K562 (cell line): ENCODE measurements around the gene CRY2.

Experiments used
- BDP1 ChIP-seq: IDR thresholded peaks from 3 replicates; pipeline ENCODE4 v1.6.1; 2011; ENCODE audit not compliant: insufficient read length, insufficient read depth
- CBX2 ChIP-seq: fragments of 200-600 bp; sonication (generic); IDR thresholded peaks from one replicate; pipeline ENCODE4 v1.6.1; 2012; ENCODE audit warnings: mild to moderate bottlenecking, low read length, inconsistent platforms; ENCODE audit not compliant: insufficient read depth, poor library complexity, severe bottlenecking
- CEBPB ChIP-seq: fragments of 450-650 bp; IDR thresholded peaks from 2 replicates; pipeline ENCODE4 v1.6.1; 2016; ENCODE audit warnings: missing genetic modification characterization, missing compliant biosample characterization
- DMBX1 ChIP-seq: fragments of 250-450 bp; sonication (Bioruptor Pico); IDR thresholded peaks from 2 replicates; pipeline ENCODE4 v1.8.0; 2022; ENCODE audit warnings: inconsistent platforms, mild to moderate bottlenecking, moderate library complexity, borderline replicate concordance
- ESRRA ChIP-seq: fragments of 450-650 bp; IDR thresholded peaks from 2 replicates; pipeline ENCODE4 v1.6.1; 2014; ENCODE audit warnings: low read depth, mild to moderate bottlenecking, moderate library complexity, borderline replicate concordance
- EZH2 ChIP-seq: IDR thresholded peaks from 2 replicates; pipeline ENCODE4 v1.6.1; 2012; ENCODE audit warnings: low read depth, mild to moderate bottlenecking, inconsistent platforms, low read length, borderline replicate concordance
- KLF16 ChIP-seq: IDR thresholded peaks from 2 replicates; pipeline ENCODE4 v1.6.1; 2016; ENCODE audit warnings: antibody characterized with exemption
- MEF2D ChIP-seq: conservative IDR thresholded peaks from 2 replicates; pipeline ENCODE4 v1.6.1; 2016; ENCODE audit warnings: low read depth, missing genetic modification characterization, missing compliant biosample characterization
- POLR2AphosphoS5 ChIP-seq: IDR thresholded peaks from 2 replicates; pipeline ENCODE4 v1.6.1; 2011; ENCODE audit warnings: mild to moderate bottlenecking, low read depth, low read length, moderate library complexity; ENCODE audit not compliant: control insufficient read depth, insufficient read depth
- POLR3A ChIP-seq: IDR thresholded peaks from 2 replicates; pipeline ENCODE4 v1.6.1; 2011; ENCODE audit warnings: borderline replicate concordance, mild to moderate bottlenecking, moderate library complexity; ENCODE audit not compliant: insufficient read length, insufficient read depth; ENCODE audit errors: extremely low read depth
- SNRNP70 ChIP-seq: fragments of 200-400 bp; formaldehyde crosslinking; optimal IDR thresholded peaks from 2 replicates; pipeline ENCODE3; 2017; ENCODE audit warnings: low read depth, low read length
- TF ChIP-seq, protein P1 (sequence below), 3 experiments: IDR thresholded peaks in 2 of 3; conservative IDR thresholded peaks in 1 of 3; 2 replicates each; pipeline ENCODE4 v1.5.1; 2011 to 2012; ENCODE audit warnings: low read length in 3 of 3, mild to moderate bottlenecking in 3 of 3, control low read depth in 2 of 3, improper control_type of control experiment in 1 of 3, inconsistent platforms in 1 of 3, low read depth in 1 of 3, mixed read lengths in 1 of 3, moderate library complexity in 1 of 3; ENCODE audit not compliant: insufficient read depth in 2 of 3
- TF ChIP-seq, protein P2 (sequence below): fragments of 450-650 bp; IDR thresholded peaks from 2 replicates; pipeline ENCODE4 v1.6.1; 2017; ENCODE audit warnings: antibody characterized with exemption
- TF ChIP-seq, protein P3 (sequence below): fragments of 250-450 bp; sonication (Bioruptor Pico); IDR thresholded peaks from 2 replicates; pipeline ENCODE4 v1.5.0; 2020; ENCODE audit warnings: mild to moderate bottlenecking

DNA sequence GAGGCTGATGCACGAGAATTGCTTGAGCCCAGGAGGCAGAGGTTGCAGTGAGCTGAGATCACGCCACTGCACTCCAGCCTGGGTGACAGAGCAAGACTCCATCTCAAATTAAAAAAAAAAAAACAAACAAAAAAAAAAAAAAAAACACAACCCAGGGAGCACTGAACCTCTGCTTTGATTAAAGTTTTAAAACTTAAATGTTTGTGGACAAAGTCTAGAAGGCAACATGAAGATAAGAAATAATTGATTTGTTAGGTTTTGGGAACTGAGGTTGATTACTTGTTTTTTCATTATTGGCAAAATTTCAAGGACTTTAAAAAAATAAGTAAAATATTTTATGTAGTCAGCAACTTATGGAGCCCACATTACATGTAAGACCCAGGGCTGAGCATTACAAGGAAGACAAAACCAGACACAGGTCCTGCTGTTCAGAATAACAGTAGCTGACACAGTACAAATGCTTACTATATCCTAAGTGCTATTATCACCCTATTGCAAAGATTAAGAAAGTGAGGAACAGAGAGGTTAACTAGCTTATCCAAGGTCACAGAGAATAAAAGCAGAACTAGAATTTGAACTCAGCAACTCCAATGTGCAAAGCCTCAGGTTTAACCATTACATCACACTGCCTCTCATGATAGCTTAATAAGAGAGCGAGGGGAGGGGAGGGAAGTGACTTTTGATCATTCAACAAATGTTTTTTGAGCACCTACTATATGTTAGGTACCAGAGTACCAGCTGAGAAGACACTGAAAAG is 2.3 kb upstream of the CRY2 start:
- TF ChIP-seq, protein P1, sequence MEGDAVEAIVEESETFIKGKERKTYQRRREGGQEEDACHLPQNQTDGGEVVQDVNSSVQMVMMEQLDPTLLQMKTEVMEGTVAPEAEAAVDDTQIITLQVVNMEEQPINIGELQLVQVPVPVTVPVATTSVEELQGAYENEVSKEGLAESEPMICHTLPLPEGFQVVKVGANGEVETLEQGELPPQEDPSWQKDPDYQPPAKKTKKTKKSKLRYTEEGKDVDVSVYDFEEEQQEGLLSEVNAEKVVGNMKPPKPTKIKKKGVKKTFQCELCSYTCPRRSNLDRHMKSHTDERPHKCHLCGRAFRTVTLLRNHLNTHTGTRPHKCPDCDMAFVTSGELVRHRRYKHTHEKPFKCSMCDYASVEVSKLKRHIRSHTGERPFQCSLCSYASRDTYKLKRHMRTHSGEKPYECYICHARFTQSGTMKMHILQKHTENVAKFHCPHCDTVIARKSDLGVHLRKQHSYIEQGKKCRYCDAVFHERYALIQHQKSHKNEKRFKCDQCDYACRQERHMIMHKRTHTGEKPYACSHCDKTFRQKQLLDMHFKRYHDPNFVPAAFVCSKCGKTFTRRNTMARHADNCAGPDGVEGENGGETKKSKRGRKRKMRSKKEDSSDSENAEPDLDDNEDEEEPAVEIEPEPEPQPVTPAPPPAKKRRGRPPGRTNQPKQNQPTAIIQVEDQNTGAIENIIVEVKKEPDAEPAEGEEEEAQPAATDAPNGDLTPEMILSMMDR (IDR thresholded peaks at IDR 0.05 in 2 of 3, conservative IDR thresholded peaks at IDR 0.05 in 1 of 3; ENCODE audit: insufficient read depth in 2 of 3, low read depth in 1 of 3, low read length in 3 of 3) = no peak
- TF ChIP-seq CBX2 (no peak), MEF2D (tag) (no peak), CEBPB (no peak), KLF16 (no peak), BDP1 (no peak), SNRNP70 (no peak), DMBX1 (CRISPR knock-in tag) (no peak), POLR3A (no peak), ESRRA (no peak), POLR2AphosphoS5 (no peak), EZH2 (no peak)
- TF ChIP-seq, protein P2, sequence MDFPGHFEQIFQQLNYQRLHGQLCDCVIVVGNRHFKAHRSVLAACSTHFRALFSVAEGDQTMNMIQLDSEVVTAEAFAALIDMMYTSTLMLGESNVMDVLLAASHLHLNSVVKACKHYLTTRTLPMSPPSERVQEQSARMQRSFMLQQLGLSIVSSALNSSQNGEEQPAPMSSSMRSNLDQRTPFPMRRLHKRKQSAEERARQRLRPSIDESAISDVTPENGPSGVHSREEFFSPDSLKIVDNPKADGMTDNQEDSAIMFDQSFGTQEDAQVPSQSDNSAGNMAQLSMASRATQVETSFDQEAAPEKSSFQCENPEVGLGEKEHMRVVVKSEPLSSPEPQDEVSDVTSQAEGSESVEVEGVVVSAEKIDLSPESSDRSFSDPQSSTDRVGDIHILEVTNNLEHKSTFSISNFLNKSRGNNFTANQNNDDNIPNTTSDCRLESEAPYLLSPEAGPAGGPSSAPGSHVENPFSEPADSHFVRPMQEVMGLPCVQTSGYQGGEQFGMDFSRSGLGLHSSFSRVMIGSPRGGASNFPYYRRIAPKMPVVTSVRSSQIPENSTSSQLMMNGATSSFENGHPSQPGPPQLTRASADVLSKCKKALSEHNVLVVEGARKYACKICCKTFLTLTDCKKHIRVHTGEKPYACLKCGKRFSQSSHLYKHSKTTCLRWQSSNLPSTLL = no peak
- TF ChIP-seq, protein P3, sequence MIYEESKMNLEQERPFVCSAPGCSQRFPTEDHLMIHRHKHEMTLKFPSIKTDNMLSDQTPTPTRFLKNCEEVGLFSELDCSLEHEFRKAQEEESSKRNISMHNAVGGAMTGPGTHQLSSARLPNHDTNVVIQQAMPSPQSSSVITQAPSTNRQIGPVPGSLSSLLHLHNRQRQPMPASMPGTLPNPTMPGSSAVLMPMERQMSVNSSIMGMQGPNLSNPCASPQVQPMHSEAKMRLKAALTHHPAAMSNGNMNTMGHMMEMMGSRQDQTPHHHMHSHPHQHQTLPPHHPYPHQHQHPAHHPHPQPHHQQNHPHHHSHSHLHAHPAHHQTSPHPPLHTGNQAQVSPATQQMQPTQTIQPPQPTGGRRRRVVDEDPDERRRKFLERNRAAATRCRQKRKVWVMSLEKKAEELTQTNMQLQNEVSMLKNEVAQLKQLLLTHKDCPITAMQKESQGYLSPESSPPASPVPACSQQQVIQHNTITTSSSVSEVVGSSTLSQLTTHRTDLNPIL (CRISPR knock-in tag) = no peak
